CD14-positive monocyte (primary cell): Measurements from ENCODE around the gene ULBP3. TPM values are rescaled to one million over a fixed set of nuclear protein-coding genes. Genes with fewer than 3 reads are reported as not detected.

ENCODE experiments used
- DNase-seq, 3 donors: peaks; one replicate each; pipeline ENCODE4 v3.0.0-alpha.2; 2011 to 2022
- H2AFZ ChIP-seq: 2 replicates; pipeline ENCODE4 v1.6.0; 2012; ENCODE audit warnings: mild to moderate bottlenecking, low read depth, low read length, inconsistent platforms; ENCODE audit not compliant: insufficient read depth, poor library complexity, severe bottlenecking
- H3K27ac ChIP-seq, 2 donors: 1 replicate in 1 of 2; 2 replicates in 1 of 2; pipeline ENCODE4 v1.5.1; 2012 to 2013; ENCODE audit warnings: low read length in 2 of 2, control low read depth in 1 of 2, inconsistent platforms in 1 of 2, low read depth in 1 of 2, mild to moderate bottlenecking in 1 of 2
- H3K27me3 ChIP-seq, 2 donors: one replicate each; pipeline versions ENCODE4 v1.6.0 to v1.6.1; 2011 to 2013; ENCODE audit warnings: low read length in 2 of 2; ENCODE audit not compliant: control insufficient read depth in 2 of 2, insufficient read depth in 2 of 2
- H3K36me3 ChIP-seq, 2 donors: replicated peaks in 1 of 2; 1 replicate in 1 of 2; 2 replicates in 1 of 2; pipeline versions ENCODE4 v1.5.1 to v1.6.1; 2012 to 2013; ENCODE audit warnings: low read length in 2 of 2, control low read depth in 1 of 2, inconsistent platforms in 1 of 2, mild to moderate bottlenecking in 1 of 2; ENCODE audit not compliant: insufficient read depth in 2 of 2, control insufficient read depth in 1 of 2
- H3K4me1 ChIP-seq, 2 donors: 1 replicate in 1 of 2; 2 replicates in 1 of 2; pipeline versions ENCODE4 v1.5.1 to v1.6.1; 2012 to 2013; ENCODE audit warnings: low read length in 2 of 2, control low read depth in 1 of 2, inconsistent platforms in 1 of 2, mild to moderate bottlenecking in 1 of 2, moderate library complexity in 1 of 2; ENCODE audit not compliant: insufficient read depth in 2 of 2, control insufficient read depth in 1 of 2
- H3K4me2 ChIP-seq: replicated peaks from 2 replicates; pipeline ENCODE3; 2012; ENCODE audit warnings: low read length, moderate library complexity, mild to moderate bottlenecking; ENCODE audit not compliant: poor library complexity, severe bottlenecking; ENCODE audit errors: extremely low read depth
- H3K4me3 ChIP-seq, 3 experiments: fragments of 200-600 bp in 1 of 3; sonication (generic) in 1 of 3; replicated peaks in 1 of 3; 1 replicate in 2 of 3; 2 replicates in 1 of 3; pipeline ENCODE4 v1.5.1; 2011 to 2013; ENCODE audit warnings: low read length in 3 of 3, mild to moderate bottlenecking in 3 of 3, control low read depth in 2 of 3, low read depth in 2 of 3, inconsistent platforms in 1 of 3, moderate library complexity in 1 of 3
- H3K79me2 ChIP-seq: 2 replicates; pipeline ENCODE4 v1.6.0; 2012; ENCODE audit warnings: mild to moderate bottlenecking, control low read depth, inconsistent platforms, low read length, moderate library complexity; ENCODE audit not compliant: insufficient read depth
- H3K9ac ChIP-seq: 2 replicates; pipeline ENCODE4 v1.6.0; 2017; ENCODE audit warnings: low read length, mild to moderate bottlenecking; ENCODE audit not compliant: insufficient read depth, poor library complexity, severe bottlenecking
- H3K9me3 ChIP-seq, 2 donors: replicated peaks in 1 of 2; 1 replicate in 1 of 2; 2 replicates in 1 of 2; pipeline versions ENCODE4 v1.5.1 to v1.6.1; 2012 to 2013; ENCODE audit warnings: low read length in 2 of 2, control low read depth in 1 of 2; ENCODE audit not compliant: control insufficient read depth in 1 of 2, insufficient read depth in 1 of 2
- H4K20me1 ChIP-seq: 2 replicates; pipeline ENCODE4 v1.6.0; 2012; ENCODE audit warnings: mild to moderate bottlenecking, low read length, control low read depth, moderate library complexity; ENCODE audit not compliant: insufficient read depth
- H3K27ac Mint-ChIP-seq, 7 donors: one replicate each; pipeline ENCODE4 v1.8.0; 2020; ENCODE audit warnings: mild to moderate bottlenecking in 7 of 7, mixed read lengths in 7 of 7, moderate library complexity in 6 of 7, inconsistent platforms in 2 of 7
- H3K27me3 Mint-ChIP-seq, 3 donors: one replicate each; pipeline ENCODE4 v1.8.0; 2021 to 2022; ENCODE audit warnings: low read depth in 3 of 3, mild to moderate bottlenecking in 3 of 3, mixed read lengths in 3 of 3, moderate library complexity in 3 of 3, inconsistent platforms in 1 of 3
- H3K36me3 Mint-ChIP-seq, 2 donors: one replicate each; pipeline ENCODE4 v1.8.0; 2020; ENCODE audit warnings: mixed read lengths in 2 of 2, inconsistent platforms in 1 of 2, mild to moderate bottlenecking in 1 of 2
- H3K4me1 Mint-ChIP-seq: one replicate; pipeline ENCODE4 v1.8.0; 2020; ENCODE audit warnings: mild to moderate bottlenecking, mixed read lengths
- H3K4me3 Mint-ChIP-seq, 2 donors: one replicate each; pipeline ENCODE4 v1.8.0; 2020; ENCODE audit warnings: mild to moderate bottlenecking in 2 of 2, mixed read lengths in 2 of 2, moderate library complexity in 1 of 2
- H3K9me3 Mint-ChIP-seq, 7 donors: one replicate each; pipeline ENCODE4 v1.8.0; 2020 to 2022; ENCODE audit warnings: mixed read lengths in 7 of 7, mild to moderate bottlenecking in 6 of 7, moderate library complexity in 6 of 7, inconsistent platforms in 2 of 7
- WGBS: methylation state at CpG from one replicate; pipeline ENCODE4 v1.1.5; 2013; ENCODE audit warnings: missing lambda C conversion rate; ENCODE audit not compliant: insufficient coverage; 5-methylcytosine and 5-hydroxymethylcytosine counted together
- intact Hi-C, 2 donors: fragments of 100-400 bp; cut with micrococcal nuclease; formaldehyde crosslinking; loops; one replicate each; pipeline versions ENCODE4 v1.15.0 to v1.15.1; 2023
- polyA plus RNA-seq, 3 donors: library from polyadenylated mRNA; depleted of rRNA in 1 of 3; unstranded in 2 of 3; stranded (reverse) in 1 of 3; fragments of 300-500 nt in 2 of 3; fragments of >200 nt in 1 of 3; fragmentation: Illumina TruSeq in 2 of 3; gene quantifications; 1 replicate in 2 of 3; 2 replicates in 1 of 3; pipeline ENCODE4 v1.2.3, GENCODE V29; 2012 to 2021
- TF ChIP-seq, protein P1 (sequence below): fragments of 200-600 bp; IDR thresholded peaks from one replicate; pipeline ENCODE4 v1.8.0; 2022; ENCODE audit warnings: antibody characterized with exemption, mild to moderate bottlenecking

Gene ULBP3
- polyA plus RNA-seq, 3 donors = 0.08 TPM; not detected in 2

DNA sequence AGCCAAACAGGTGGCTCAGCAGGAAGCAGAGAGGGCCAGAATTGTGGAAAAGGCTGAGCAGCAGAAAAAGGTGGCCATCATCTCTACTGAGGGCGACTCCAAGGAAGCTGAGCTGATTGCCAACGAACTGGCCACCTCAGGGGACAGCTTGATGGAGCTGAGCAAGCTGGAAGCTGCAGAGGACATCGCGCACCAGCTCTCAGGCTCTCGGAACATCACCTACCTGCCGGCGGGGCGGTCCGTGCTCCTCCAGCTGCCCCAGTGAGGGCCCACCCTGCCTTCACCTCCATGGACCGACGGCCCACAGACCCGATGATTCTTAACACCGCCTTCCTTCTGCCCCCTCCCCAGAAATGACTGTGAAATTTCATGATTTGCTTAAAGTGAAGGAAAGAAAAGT is 25.8 kb downstream of the ULBP3 start:
- DNase-seq = no peak
- no peak overlapping the region for H3K9ac ChIP-seq
- H4K20me1 ChIP-seq = no peaks in the 10 kb centered on the region
- no peaks in the 10 kb centered on the region for H3K36me3 ChIP-seq
- H3K27ac ChIP-seq = no peak overlapping the region
- no peak overlapping the region for H3K4me2 ChIP-seq
- peaks cover 21 to 37% of the 10 kb centered on the region in 2 donors for H3K27me3 ChIP-seq
- H3K79me2 ChIP-seq = no peaks in the 10 kb centered on the region
- no peaks in the 10 kb centered on the region for H3K36me3 Mint-ChIP-seq
- H3K4me1 ChIP-seq = no peaks in the 10 kb centered on the region
- TF ChIP-seq, protein P1, sequence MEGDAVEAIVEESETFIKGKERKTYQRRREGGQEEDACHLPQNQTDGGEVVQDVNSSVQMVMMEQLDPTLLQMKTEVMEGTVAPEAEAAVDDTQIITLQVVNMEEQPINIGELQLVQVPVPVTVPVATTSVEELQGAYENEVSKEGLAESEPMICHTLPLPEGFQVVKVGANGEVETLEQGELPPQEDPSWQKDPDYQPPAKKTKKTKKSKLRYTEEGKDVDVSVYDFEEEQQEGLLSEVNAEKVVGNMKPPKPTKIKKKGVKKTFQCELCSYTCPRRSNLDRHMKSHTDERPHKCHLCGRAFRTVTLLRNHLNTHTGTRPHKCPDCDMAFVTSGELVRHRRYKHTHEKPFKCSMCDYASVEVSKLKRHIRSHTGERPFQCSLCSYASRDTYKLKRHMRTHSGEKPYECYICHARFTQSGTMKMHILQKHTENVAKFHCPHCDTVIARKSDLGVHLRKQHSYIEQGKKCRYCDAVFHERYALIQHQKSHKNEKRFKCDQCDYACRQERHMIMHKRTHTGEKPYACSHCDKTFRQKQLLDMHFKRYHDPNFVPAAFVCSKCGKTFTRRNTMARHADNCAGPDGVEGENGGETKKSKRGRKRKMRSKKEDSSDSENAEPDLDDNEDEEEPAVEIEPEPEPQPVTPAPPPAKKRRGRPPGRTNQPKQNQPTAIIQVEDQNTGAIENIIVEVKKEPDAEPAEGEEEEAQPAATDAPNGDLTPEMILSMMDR = no peak
- H3K4me1 Mint-ChIP-seq = no peaks in the 10 kb centered on the region
- 92% methylated on average over 7 of the region's 13 CpGs for WGBS
- no peak overlapping the region for H3K27ac Mint-ChIP-seq
- no peak overlapping the region for H3K4me3 ChIP-seq
- H3K4me3 Mint-ChIP-seq = no peak overlapping the region
- intact Hi-C loops = no loop called here
- H2AFZ ChIP-seq = no peak overlapping the region
- H3K9me3 ChIP-seq = peaks cover 0 to 9% of the 10 kb centered on the region in 2 donors
- peaks cover 0 to 7% (median 2%) of the 10 kb centered on the region in 7 donors for H3K9me3 Mint-ChIP-seq
- H3K27me3 Mint-ChIP-seq = peaks cover 43 to 60% (median 55%) of the 10 kb centered on the region in 3 donors

DNA sequence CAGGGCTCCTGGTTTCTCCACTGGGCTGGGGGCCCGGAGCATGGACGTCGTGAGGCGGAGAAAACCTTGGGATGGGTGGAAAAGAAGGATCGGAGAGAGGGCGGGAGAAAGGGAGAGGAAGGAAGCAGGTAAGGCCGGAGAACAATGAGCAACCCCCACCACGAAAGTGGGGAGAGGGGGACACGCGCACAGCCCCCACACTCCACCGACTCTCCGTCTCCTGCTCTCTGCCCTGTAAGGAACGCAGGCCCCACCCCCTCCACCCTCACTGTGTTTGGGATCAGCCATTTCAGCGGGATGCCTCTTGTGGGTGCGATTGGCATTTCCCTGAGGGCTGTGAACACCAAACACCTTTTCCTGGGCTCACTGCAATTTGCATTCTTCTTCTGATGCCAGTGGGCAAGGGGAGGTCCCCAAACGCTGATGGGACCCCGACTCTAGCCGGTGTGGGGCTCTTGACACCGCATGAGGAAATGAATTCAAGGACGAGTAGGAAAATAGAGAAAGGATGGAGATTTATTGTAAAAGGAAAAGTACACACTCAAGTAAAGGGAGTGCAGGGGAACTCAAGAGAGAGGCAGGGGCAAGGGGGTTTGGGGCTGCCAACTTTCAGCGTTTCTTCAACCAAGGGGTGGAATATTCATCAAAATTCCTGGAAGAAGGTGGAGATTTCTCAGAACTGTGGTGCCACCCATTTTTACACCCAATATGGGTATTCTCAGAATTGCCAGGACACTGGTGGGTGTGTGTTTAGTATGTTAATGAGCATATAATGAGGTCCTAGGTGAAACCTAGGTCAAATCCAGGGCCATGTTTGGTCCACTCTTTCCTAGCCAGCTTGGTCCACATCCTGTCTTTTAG is 30.5 kb downstream of the ULBP3 start:
- intact Hi-C loops = no loop called here
- Histone ChIP-seq H3K27me3 (peaks cover 52 to 80% of the 10 kb centered on the region in 2 donors), H3K27ac (no peak overlapping the region), H3K4me1 (peaks cover under 1 to 4% of the 10 kb centered on the region in 2 donors), H3K9ac (no peak overlapping the region), H3K36me3 (no peaks in the 10 kb centered on the region), H3K4me3 (no peak overlapping the region), H3K79me2 (no peaks in the 10 kb centered on the region), H2AFZ (no peak overlapping the region), H4K20me1 (no peaks in the 10 kb centered on the region), H3K9me3 (peaks cover 0 to 24% of the 10 kb centered on the region in 2 donors), H3K4me2 (no peak overlapping the region)
- no peak for DNase-seq
- TF ChIP-seq, protein P1 = no peak
- Mint-ChIP-seq H3K9me3 (peaks cover 0 to 8% (median 5%) of the 10 kb centered on the region in 7 donors), H3K4me3 (peak overlapping the region in 1 of 2 donors; percentile 85), H3K27ac (peak overlapping the region in 1 of 7 donors; percentile 6), H3K4me1 (peaks cover 5% of the 10 kb centered on the region), H3K36me3 (peaks cover 0 to 5% of the 10 kb centered on the region in 2 donors), H3K27me3 (peaks cover 76 to 91% (median 86%) of the 10 kb centered on the region in 3 donors)
- 10% methylated on average over 13 of the region's 21 CpGs for WGBS
